Adrenal gland (tissue), 5 donors: ENCODE measurements around the gene DCK.

Experiments
- POLR2A ChIP-seq, 2 donors: fragments of 450-650 bp; IDR thresholded peaks; one replicate each; pipeline ENCODE4 v1.6.1; 2017; ENCODE audit warnings: antibody characterized with exemption in 2 of 2, mild to moderate bottlenecking in 2 of 2, moderate library complexity in 1 of 2
- TF ChIP-seq, protein P1 (sequence below), 6 experiments: fragments of 450-650 bp in 4 of 6; fragments of 200-600 bp in 2 of 6; sonication (generic) in 1 of 6; IDR thresholded peaks; 1 replicate in 5 of 6; 2 replicates in 1 of 6; pipeline versions ENCODE4 v1.5.1 to v1.8.0; 2016 to 2021; ENCODE audit warnings: antibody characterized with exemption in 6 of 6, mild to moderate bottlenecking in 2 of 6, moderate library complexity in 1 of 6
- donor health status: DM: no; HTN: no; CAD: no.

DNA sequence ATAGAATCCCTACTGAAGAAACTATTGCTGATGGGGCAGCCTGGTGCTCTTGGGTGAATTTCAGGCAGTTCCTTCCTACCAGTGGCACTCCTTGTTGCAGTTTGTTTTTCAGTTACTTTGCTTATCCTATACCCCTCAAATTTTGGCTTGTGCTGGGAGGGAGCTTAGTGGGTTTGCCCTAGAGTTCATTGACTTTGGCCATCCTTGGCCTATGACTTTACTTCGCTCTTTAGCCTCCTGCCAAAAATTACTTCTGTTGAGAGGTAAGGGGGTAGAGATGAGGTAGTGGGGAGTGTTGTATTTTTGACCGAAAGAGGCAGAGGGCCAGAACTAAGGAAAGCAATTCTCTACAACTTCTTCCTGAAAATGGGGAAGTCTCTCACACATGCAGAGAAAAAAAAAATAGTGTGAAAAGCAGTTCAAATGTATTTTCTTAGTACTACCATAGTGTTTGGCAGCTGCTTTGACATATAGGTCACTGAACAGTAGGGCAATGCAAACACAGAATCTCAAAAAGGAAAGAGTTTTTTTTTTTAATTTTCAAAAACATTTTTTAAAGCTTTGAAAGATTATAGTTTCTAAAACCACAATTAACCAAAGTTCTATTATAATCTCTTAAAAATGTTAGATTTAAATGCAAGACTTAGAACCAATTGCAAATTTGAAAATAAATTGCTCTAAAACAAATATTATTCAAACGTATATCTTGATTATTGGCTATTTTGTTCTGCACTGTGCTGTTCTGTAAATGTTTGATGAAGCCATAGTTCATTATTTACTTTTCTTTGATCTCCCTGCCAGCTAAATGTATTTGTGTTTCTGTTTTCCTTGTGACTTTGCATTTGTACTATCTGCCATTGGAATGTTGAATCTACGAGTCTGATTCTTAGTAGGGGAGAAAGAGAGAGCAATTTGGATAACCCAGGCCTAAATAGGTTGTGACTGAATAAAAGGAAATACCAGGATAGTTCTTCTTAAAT, 73.6 kb downstream of the DCK start:
- TF ChIP-seq, protein P1, sequence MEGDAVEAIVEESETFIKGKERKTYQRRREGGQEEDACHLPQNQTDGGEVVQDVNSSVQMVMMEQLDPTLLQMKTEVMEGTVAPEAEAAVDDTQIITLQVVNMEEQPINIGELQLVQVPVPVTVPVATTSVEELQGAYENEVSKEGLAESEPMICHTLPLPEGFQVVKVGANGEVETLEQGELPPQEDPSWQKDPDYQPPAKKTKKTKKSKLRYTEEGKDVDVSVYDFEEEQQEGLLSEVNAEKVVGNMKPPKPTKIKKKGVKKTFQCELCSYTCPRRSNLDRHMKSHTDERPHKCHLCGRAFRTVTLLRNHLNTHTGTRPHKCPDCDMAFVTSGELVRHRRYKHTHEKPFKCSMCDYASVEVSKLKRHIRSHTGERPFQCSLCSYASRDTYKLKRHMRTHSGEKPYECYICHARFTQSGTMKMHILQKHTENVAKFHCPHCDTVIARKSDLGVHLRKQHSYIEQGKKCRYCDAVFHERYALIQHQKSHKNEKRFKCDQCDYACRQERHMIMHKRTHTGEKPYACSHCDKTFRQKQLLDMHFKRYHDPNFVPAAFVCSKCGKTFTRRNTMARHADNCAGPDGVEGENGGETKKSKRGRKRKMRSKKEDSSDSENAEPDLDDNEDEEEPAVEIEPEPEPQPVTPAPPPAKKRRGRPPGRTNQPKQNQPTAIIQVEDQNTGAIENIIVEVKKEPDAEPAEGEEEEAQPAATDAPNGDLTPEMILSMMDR (IDR thresholded peaks at IDR 0.05): no peak
- no peak for TF ChIP-seq POLR2A (IDR thresholded peaks at IDR 0.05)
